HG03571 (cell line): Measurements from ENCODE around the gene APBA3.

Experiments
- ATAC-seq: cut with Tn5 transposase; IDR thresholded peaks from one replicate; pipeline ENCODE4 v1.9.1; 2021; ENCODE audit not compliant: unreplicated experiment

The APBA3 gene

DNA sequence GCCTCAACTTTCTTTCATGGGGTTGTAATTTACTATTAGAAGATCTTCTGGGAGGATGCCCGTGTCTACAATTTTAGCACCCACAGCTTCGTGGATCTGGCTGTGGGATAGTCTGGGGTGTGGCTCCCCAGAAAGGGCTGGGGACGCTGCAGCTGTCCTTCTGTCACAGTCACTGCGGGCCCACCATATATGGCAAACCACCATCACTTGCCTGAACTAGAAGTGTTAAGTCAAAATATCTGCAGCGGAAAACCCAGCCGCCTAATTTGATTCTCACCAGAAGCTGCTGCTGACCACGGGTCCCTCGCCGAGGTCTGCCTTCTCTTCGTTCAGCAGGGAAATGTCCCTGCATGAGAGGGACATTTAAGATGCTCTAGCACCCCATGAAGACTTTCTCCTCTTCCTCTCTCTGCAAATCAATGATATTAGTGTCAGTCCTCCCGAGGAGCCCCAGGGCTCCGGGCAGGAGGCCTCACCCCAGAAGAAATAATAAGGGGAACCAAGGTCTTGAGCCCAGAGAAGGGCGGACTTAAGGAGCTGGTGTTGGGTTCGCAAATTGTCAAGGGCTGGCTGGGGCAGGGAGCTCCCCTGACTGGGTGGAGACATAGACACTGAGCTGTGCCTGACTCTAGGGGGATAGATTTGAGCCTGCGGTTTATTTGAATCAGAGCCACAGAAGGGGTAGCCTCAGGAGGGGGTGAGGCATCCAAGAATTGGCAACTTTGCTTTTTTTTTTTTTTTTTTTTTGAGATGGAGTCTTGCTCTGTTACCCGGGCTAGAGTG is 27.7 kb upstream of the APBA3 start:
- no peak for ATAC-seq

GRCh38 chr19:3785938-3786824 is 24.7 kb upstream of the APBA3 start, which contains the start of gene MATK:
Gene MATK (minus strand): TSS chr19:3786381. CDS start chr19:3785135, 1,246 bp downstream.
- no peak for ATAC-seq

GRCh38 chr19:3785451-3785937 is 24.0 kb upstream of the APBA3 start:
- no peak for ATAC-seq

DNA sequence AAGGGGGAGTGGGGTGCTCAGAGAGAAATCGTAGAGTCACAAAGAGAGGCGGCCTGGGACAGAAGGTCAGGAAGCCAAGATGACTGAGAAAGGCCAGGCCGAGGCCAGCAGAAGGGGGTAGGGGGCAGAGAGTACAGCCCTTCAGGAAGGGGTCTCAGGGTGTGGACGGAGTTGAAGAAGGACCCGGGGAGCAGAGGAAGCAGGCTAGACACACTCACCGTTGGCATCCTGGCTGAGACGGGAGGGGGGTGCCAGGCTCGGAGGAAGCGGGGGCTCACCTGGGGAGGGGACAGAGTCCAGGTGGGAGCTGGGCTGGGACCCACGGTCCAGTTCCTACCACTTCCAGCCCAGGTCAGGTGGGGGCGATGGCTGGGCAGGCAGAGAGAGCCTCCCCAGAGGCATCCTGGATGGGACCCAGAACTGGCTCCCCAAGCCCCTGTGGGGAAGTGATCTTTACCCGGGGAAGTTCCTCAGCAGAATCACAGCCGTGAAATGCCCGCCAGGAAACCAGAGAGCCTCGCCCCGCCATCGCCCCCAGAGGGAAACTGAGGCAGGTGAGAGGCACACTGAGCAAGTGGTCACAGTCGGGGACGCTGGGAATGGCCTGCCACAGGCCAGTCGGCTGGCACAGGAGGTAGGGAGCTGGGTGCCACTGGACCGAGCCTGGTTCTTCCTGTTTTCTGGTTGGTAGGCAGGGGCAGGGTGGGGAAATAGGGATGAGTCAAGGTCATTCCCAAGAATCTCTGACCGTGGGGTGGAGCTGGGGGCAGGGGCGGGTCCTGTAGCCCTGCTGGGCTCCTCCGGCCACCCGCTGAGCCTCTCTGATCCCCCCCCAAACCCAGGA is 23.3 kb upstream of the APBA3 start:
- ATAC-seq: no peak

- no peak for ATAC-seq
These were observed 22.4 kb upstream of the APBA3 start for GRCh38 chr19:3783660-3784584.

GRCh38 chr19:3782903-3783302 is 21.4 kb upstream of the APBA3 start:
- no peak for ATAC-seq

- ATAC-seq: no peak
These were observed 20.8 kb upstream of the APBA3 start for GRCh38 chr19:3782330-3782729.

DNA sequence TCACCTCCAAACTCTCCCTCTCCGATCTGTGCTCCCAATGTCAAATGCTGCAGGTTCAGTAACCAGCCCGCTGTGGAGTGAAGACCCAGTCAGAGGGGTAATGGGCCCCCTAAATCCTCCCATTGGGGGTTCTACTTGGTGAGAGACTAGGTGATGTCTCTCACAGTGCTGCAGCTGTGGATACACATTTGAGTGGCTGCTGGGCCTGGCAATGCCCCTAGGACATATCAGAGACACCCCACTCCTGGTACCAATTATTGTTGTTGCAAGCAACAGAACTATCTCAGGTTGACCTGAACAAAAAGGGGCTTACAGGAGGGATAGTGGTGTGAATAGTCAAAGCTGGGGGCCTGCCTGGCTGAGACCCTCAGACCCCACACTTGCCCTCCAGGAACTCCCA is 20.1 kb upstream of the APBA3 start:
- no peak for ATAC-seq

GRCh38 chr19:3780786-3781304 is 19.4 kb upstream of the APBA3 start:
- no peak for ATAC-seq

DNA sequence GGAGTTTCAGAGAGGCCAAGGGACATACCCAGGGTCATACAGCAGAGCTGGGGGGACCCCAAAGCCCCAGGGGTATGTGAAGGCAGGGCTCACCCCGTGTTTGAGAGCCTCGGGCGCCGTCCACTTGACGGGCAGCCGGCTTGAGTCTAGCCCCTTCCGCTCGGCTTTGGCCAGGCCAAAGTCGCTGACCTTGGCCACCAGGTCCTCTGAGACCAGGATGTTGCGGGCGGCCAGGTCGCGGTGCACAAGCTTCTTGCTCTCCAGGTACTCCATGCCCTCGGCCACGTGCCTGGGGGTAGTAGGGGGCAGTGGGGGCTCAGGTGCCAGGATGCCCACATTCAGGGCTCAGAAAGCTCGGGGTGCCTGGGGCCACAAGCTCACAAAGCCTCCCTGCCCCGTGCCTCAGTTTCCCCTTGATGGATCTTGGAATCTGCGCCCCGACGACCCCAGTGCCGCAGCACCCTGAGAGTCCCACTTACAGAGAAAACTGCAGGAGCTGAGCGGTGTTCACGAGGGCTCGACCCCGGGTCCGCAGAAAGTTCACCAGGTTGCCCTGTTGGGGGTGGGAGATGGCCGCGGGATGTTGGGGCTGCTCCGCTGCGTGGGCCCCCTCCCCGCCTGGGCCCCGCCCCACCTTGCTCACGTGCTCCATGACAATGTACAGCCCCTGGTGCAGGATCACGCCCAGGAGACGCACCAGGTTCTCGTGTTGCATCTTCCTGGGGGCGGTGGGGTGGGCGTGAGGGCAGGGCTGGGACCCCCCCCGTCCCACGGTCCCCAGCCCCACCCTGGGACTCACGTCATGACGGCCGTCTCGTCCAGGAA is 17.6 kb upstream of the APBA3 start:
- ATAC-seq: no peak

GRCh38 chr19:3778104-3778867 is 16.8 kb upstream of the APBA3 start:
- no peak for ATAC-seq

DNA sequence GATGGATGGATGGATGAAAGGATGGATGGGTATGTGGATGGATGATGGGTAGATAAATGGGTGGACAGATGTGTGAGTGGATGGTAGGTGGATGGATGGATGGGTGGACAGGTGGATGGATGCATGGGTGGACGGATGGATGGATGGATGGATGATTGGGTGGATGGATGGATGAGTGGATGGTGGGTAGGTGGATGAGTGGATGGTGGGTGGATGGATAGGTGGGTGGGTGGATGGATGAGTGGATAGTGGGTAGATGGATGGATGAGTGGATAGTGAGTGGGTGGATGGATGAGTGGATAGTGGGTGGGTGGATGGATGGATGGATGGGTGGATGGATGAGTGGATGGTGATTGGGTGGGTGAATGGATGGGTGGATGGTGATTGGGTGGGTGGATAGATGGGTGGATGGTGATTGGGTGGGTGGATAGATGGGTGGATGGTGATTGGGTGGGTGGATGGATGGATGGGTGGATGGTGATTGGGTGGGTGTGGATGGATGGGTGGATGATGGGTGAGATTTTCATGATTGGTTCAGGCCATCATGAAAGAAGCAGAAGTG is 15.1 kb upstream of the APBA3 start:
- no peak for ATAC-seq

DNA sequence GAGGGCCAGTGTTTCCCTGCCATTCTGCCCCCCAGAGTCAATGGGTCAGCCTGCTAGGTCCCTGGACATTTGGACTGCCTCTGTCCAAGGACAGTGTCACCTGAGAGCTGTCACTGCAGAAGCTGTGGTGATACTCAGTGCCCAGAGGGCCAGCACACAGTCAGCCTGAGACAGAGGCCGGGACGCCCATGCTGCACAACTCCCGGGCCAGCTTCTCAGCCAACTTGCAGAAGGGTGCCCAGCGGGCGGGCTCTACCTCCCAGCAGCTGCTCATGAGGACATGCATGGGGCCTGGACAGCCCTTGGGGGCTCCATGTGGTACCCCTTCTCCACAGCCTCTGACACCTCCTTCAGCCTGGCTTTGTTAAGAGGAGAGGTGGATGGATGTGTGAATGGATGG is 14.3 kb upstream of the APBA3 start:
- ATAC-seq: no peak

DNA sequence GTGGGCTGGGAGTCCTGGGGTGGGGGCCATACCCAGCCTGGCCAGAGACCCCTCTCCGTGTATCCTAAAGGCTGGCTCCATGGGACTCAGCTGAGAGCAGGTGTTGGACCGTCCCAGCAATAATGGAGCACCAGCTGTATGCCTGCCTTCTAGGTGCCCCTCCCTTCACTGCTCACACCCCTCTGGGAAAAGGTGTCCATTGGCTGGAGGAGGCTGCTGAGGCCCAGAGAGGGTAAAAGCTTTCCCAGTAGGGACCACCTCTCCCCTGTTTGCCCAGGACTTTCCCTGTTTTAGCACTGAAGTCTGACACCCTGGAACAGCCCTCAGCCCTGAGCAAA is 13.9 kb upstream of the APBA3 start:
- no peak for ATAC-seq

DNA sequence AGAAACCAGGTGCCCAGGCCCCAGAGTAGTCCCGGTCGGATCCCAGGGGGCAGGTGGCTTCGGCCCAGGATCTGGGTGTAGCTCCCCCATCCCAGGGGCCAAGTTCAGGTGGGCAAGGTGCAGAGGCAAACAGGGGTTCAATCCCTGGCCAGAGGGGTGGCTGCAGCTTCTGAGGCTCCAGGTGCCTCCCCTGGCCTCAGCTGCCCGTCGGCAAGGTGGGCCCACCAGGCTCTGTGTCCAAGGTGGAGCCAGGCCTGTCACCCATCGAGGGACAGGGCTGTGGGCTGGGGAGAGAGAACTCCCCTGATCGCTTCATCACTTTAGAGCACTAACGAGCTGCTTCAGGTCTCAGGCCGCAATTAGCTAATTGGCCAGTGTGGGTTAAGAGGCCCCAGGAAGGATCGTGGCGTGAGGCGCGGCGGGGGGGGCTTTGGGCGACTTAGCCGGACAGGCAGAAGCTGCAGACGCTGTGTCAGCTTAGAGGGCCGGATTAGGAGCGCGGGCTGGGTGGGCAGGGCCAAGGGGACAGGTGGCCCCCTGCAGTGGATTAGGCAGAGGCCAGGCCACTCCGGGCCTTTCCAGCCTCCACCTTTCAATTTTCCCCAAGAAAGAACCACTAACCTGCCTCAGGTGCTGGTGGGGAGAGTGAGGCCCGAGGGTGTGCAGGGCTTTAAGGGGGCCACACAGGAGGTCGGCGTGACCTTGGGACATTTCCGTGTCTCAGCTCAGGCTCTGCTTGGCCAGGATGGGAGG is 13.3 kb upstream of the APBA3 start:
- no peak for ATAC-seq

DNA sequence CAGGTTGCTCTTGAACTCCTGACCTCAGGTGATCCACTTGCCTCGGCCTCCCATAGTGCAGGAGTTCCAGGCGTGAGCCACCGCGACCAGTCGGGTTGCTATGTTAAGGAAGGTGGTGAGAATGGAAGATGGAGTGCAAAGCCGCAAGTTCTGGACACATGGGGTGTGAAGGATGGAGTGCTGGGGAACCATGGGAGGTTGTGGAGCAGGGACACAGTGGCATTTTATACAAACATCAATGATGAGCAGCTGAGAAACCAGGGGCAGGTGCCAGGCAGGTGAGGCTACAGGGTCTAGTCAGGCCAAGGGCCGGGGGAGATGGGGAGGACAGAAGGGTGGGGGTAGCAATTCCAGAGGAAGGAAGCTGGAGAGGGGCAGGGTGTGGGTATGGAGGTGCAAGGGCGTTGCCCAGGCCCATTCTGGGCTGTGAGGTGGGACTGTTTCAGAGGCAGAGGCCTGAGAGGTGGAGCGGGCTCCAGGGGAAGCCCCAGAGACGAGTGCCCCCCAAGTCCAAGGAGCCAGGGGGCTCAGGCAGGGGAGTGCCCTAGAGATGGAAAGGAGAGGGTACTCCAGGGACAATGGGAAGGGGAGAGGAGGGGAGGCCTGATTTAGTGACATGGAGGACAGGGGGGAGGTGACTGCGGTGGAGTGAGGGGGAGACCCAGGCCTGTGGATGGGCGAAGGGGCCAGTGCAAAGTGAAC is 12.5 kb upstream of the APBA3 start:
- ATAC-seq: no peak
